Prostate gland (tissue), 2 donors: ENCODE results near the gene PTPRT. TPM values are rescaled to one million over a fixed set of nuclear protein-coding genes. Genes with fewer than 3 reads are reported as not detected.

ENCODE experiments used
- DNase-seq: peaks from one replicate; pipeline ENCODE4 v3.0.0-alpha.2; 2019; ENCODE audit warnings: low spot score
- H3K27ac ChIP-seq, 2 donors: fragments of 200-600 bp; sonication (generic); 2 replicates each; pipeline ENCODE4 v1.5.1; 2017 to 2019
- H3K27me3 ChIP-seq: fragments of 200-600 bp; sonication (generic); replicated peaks from 2 replicates; pipeline ENCODE4 v1.5.1; 2019; ENCODE audit not compliant: insufficient read depth
- H3K36me3 ChIP-seq, 2 donors: fragments of 200-600 bp; sonication (generic); 1 replicate in 1 of 2; 2 replicates in 1 of 2; pipeline versions ENCODE4 v1.5.1 to v1.8.1; 2017 to 2019
- H3K4me1 ChIP-seq: fragments of 200-600 bp; sonication (generic); replicated peaks from 2 replicates; pipeline ENCODE4 v1.5.1; 2019
- H3K4me3 ChIP-seq, 2 donors: fragments of 200-600 bp; sonication (generic); 2 replicates each; pipeline ENCODE4 v1.5.1; 2017 to 2019
- H3K9me3 ChIP-seq: fragments of 200-600 bp; sonication (generic); 2 replicates; pipeline ENCODE4 v1.5.1; 2017
- CTCF ChIP-seq, 4 experiments: fragments of 200-600 bp in 2 of 4; fragments of 450-650 bp in 2 of 4; sonication (generic) in 2 of 4; IDR thresholded peaks; 1 replicate in 3 of 4; 2 replicates in 1 of 4; pipeline ENCODE4 v1.5.1; 2016 to 2019; ENCODE audit warnings: antibody characterized with exemption in 4 of 4, mild to moderate bottlenecking in 2 of 4, moderate library complexity in 2 of 4
- POLR2A ChIP-seq: fragments of 450-650 bp; IDR thresholded peaks from one replicate; pipeline ENCODE4 v1.6.1; 2016; ENCODE audit warnings: antibody characterized with exemption, mild to moderate bottlenecking
- POLR2AphosphoS5 ChIP-seq: sonication (generic); formaldehyde crosslinking; IDR thresholded peaks from one replicate; pipeline ENCODE4 v1.6.1; 2017; ENCODE audit warnings: antibody characterized with exemption
- WGBS: methylation state at CpG from one replicate; pipeline ENCODE4 v1.1.5; 2018; 5-methylcytosine and 5-hydroxymethylcytosine counted together
- intact Hi-C: fragments of 100-400 bp; cut with DNase I; formaldehyde crosslinking; loops from one replicate; pipeline ENCODE4 v1.14.2; 2022
- total RNA-seq, 2 donors: library from RNA; depleted of rRNA; stranded (reverse); fragments of >200 nt; gene quantifications; one replicate each; pipeline ENCODE4 v1.1.0, GENCODE V29; 2016

Gene PTPRT
- total RNA-seq, 2 donors from 2014 or later = 1.5 to 3.5 TPM

- Histone ChIP-seq H3K36me3 (no peaks in the 10 kb centered on the region), H3K27ac (no peak overlapping the region), H3K4me1 (no peaks in the 10 kb centered on the region), H3K27me3 (no peaks in the 10 kb centered on the region), H3K4me3 (no peak overlapping the region), H3K9me3 (no peaks in the 10 kb centered on the region)
- TF ChIP-seq POLR2AphosphoS5 (no peak), CTCF (IDR thresholded peaks at IDR 0.05) (no peak), POLR2A (no peak)
- WGBS = 90% methylated on average over 10 of the region's 10 CpGs
- no peak for DNase-seq
- intact Hi-C loops = no loop called here
Observed at GRCh38 chr20:42359617-42360016, 830.1 kb downstream of the PTPRT start.

DNA sequence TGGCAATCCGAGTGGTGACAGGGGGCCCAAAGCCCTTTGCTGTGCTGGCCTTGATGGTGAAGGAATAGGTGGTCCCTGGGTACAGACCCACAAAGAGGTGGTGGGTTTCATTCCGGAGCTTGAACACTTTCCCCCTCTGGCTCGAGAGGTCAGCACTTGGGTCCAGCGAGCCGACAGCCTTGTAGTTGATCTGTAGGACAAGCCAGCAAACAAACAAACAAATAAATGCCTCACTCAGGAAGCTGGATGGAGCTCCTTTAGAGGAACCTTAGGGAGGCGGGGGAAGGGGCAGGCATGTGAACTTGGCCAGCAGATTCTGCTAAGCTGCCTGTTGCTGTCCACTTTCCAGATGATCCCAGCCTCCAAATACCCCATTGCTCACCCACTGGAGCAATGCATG, 837.6 kb downstream of the PTPRT start:
- intact Hi-C loops = no loop called here

GRCh38 chr20:42350521-42350920, 839.2 kb downstream of the PTPRT start:
- no peak for DNase-seq
- H3K27me3 ChIP-seq = no peaks in the 10 kb centered on the region
- H3K36me3 ChIP-seq = no peaks in the 10 kb centered on the region
- intact Hi-C loops = no loop called here
- no peaks in the 10 kb centered on the region for H3K9me3 ChIP-seq
- TF ChIP-seq CTCF (IDR thresholded peaks at IDR 0.05) = no peak
- TF ChIP-seq POLR2AphosphoS5 = no peak
- no peak for TF ChIP-seq POLR2A
- 69% methylated on average over 7 of the region's 7 CpGs for WGBS
- H3K4me1 ChIP-seq = no peaks in the 10 kb centered on the region
- no peak overlapping the region for H3K4me3 ChIP-seq
- no peak overlapping the region for H3K27ac ChIP-seq

More for the DNA sequence above, 837.6 kb downstream of the PTPRT start:
- WGBS = 38% methylated on average over 6 of the region's 6 CpGs
- Histone ChIP-seq H3K4me1 (no peaks in the 10 kb centered on the region), H3K4me3 (no peak overlapping the region), H3K27ac (no peak overlapping the region), H3K36me3 (no peaks in the 10 kb centered on the region), H3K9me3 (no peaks in the 10 kb centered on the region), H3K27me3 (no peaks in the 10 kb centered on the region)
- DNase-seq = no peak
- TF ChIP-seq POLR2A (no peak), POLR2AphosphoS5 (no peak), CTCF (IDR thresholded peaks at IDR 0.05) (no peak)

- H3K36me3 ChIP-seq = no peaks in the 10 kb centered on the region
- H3K4me1 ChIP-seq = no peaks in the 10 kb centered on the region
- TF ChIP-seq CTCF (IDR thresholded peaks at IDR 0.05) (no peak), POLR2A (no peak), POLR2AphosphoS5 (no peak)
- H3K4me3 ChIP-seq = no peak overlapping the region
- no peak overlapping the region for H3K27ac ChIP-seq
- H3K27me3 ChIP-seq = no peaks in the 10 kb centered on the region
- intact Hi-C loops = no loop called here
- DNase-seq = no peak
- no peaks in the 10 kb centered on the region for H3K9me3 ChIP-seq
- WGBS = 87% methylated on average over 10 of the region's 10 CpGs
Observed at GRCh38 chr20:42346189-42347170, 843.2 kb downstream of the PTPRT start.

DNA sequence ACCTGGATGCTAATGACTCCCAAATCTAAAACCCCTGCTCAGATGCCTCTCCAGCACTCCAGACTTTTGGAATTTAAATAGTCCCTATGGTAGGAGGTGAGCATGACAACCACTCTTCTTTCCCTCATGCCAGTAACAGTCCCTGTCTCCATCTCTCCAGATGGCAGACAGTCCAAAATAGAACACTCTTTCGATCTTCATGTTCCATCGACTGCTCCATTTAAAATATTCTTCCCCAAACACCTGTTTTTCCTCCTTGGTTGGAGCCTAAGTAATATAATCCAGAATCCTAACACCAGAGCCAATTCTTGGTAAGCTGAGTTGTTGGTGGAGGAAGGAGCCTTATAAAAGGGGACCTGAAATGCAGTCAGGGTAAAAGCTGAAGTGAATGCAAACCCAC, 848.1 kb downstream of the PTPRT start:
- intact Hi-C loops = no loop called here
- H3K4me3 ChIP-seq = no peak overlapping the region
- H3K4me1 ChIP-seq = no peaks in the 10 kb centered on the region
- H3K9me3 ChIP-seq = no peaks in the 10 kb centered on the region
- H3K27ac ChIP-seq = no peak overlapping the region
- H3K36me3 ChIP-seq = no peaks in the 10 kb centered on the region
- TF ChIP-seq POLR2A (no peak), POLR2AphosphoS5 (no peak), CTCF (IDR thresholded peaks at IDR 0.05) (no peak)
- no peak for DNase-seq
- 91% methylated on average over 2 of the region's 2 CpGs for WGBS
- H3K27me3 ChIP-seq = no peaks in the 10 kb centered on the region
